Activated CD8-positive, alpha-beta memory T cell treated with anti-CD3 and anti-CD28 coated beads for 1 hour (primary cell): ENCODE data around the gene CDH26.
"Not testable (repeated sequence)": the region's sequence is repeated elsewhere in the genome, so short reads cannot be mapped to it uniquely, and the experiment has no call there.

Source experiments
- DNase-seq, 2 donors: peaks; one replicate each; pipeline ENCODE4 v3.0.0-alpha.2; 2020; ENCODE audit warnings: low read depth in 1 of 2; ENCODE audit errors: extremely low read depth in 1 of 2

CDH26 gene

GRCh38 chr20:59940129-59940955 is 17.9 kb upstream of the CDH26 start, which contains the start of the genes FAM217B and PPP1R3D:
TSS of gene FAM217B (plus strand) at chr20:59940389. CDS start at chr20:59943944, 3,555 bp downstream.
TSS of gene PPP1R3D (minus strand) at chr20:59940305. CDS start at chr20:59939931, 374 bp downstream.
- DNase-seq = peak; percentile 34 to 81

- no peak for DNase-seq
These were observed 17.3 kb upstream of the CDH26 start for GRCh38 chr20:59940956-59941294.

- DNase-seq = no peak
These were observed 16.0 kb upstream of the CDH26 start for GRCh38 chr20:59942245-59942644.

GRCh38 chr20:59944726-59945125 is 13.5 kb upstream of the CDH26 start:
- DNase-seq = no peak

GRCh38 chr20:59945175-59945574 is 13.0 kb upstream of the CDH26 start:
- DNase-seq = no peak

- DNase-seq = no peak
These were observed 12.5 kb upstream of the CDH26 start for GRCh38 chr20:59945731-59946130.

GRCh38 chr20:59947376-59947775 is 10.8 kb upstream of the CDH26 start:
- DNase-seq = no peak

GRCh38 chr20:59948212-59948611 is 10.0 kb upstream of the CDH26 start:
- no peak for DNase-seq

GRCh38 chr20:59948828-59949720 is 9.1 kb upstream of the CDH26 start:
- DNase-seq = no peak

- DNase-seq = no peak
These were observed 8.3 kb upstream of the CDH26 start for GRCh38 chr20:59949911-59950310.

GRCh38 chr20:59954718-59955117 is 3.5 kb upstream of the CDH26 start:
- DNase-seq = no peak

- no peak for DNase-seq
These were observed 3.0 kb upstream of the CDH26 start for GRCh38 chr20:59955131-59955796.

GRCh38 chr20:59957568-59957967 is 655 bp upstream of the CDH26 start:
- not testable (repeated sequence) for DNase-seq

- no peak for DNase-seq
These were observed 403 bp downstream of the CDH26 start for GRCh38 chr20:59958626-59959025.

GRCh38 chr20:59961423-59961822 is 3.2 kb downstream of the CDH26 start:
- DNase-seq = no peak

GRCh38 chr20:59962155-59962554 is 3.9 kb downstream of the CDH26 start:
- no peak for DNase-seq

- DNase-seq = no peak
These were observed 8.2 kb downstream of the CDH26 start for GRCh38 chr20:59966428-59966827.

GRCh38 chr20:59971428-59971827 is 13.2 kb downstream of the CDH26 start:
- DNase-seq = no peak

- DNase-seq = no peak
These were observed 14.0 kb downstream of the CDH26 start for GRCh38 chr20:59972037-59972801.

- DNase-seq = no peak
These were observed 18.0 kb downstream of the CDH26 start for GRCh38 chr20:59976156-59976782.
